ENCODE data around the gene NKX6-2. TPM values are rescaled to one million over a fixed set of nuclear protein-coding genes. Genes with fewer than 3 reads are reported as not detected.

The NKX6-2 gene
- total RNA-seq, 1 experiment from 2014 or later: not detected

- DNase-seq (ENCODE audit: low spot score): no peak
Observed at GRCh38 chr10:132813001-132813401, 27.1 kb upstream of the NKX6-2 start.

GRCh38 chr10:132812520-132812919 is 26.6 kb upstream of the NKX6-2 start:
- DNase-seq (ENCODE audit: low spot score): no peak

- DNase-seq (ENCODE audit: low spot score): no peak
Observed at GRCh38 chr10:132811891-132812481, 26.0 kb upstream of the NKX6-2 start.

DNA sequence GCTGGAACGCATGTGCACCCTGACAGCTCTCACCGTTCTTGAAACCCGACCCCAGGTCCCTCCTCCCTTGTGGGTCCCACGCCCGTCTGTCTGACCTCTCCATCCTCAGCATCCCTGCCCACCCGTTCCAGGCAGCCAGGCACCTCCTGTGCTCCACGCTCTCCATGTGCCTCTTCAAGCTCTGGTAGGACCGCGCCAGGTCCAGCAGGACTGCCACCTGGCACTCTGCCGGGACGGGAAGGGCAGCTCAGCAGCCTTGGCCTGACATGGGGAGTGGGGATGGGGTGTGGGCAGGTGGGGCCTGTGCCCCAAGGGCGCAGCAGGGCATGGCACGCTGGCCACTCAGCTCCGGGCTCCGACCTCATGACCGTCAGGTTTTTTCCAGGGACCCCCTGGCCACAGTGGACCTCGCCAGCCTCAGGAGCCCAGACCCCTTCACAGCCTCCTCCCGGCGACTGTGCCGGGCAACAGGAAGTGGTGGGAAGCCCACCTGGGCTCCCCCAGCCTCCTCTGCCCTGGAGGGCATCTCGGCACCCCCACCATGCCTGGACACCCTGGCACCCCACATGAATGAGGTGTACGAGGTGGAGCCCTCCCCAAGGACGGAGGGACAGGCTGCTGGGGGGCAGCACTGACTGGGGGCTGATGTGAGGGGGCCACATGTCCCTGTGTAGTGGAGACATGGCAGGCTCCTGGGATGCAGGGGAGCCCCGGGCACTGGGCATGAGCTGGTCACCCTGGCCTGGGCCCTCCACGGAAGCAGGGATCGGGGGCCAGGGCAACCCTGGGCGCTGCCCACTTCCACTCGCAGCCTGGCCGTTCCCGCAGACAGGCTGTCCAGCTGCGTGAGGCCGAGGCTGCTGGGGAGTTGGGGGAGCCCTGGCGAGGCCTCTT is 25.1 kb upstream of the NKX6-2 start:
- DNase-seq (ENCODE audit: low spot score): no peak

DNA sequence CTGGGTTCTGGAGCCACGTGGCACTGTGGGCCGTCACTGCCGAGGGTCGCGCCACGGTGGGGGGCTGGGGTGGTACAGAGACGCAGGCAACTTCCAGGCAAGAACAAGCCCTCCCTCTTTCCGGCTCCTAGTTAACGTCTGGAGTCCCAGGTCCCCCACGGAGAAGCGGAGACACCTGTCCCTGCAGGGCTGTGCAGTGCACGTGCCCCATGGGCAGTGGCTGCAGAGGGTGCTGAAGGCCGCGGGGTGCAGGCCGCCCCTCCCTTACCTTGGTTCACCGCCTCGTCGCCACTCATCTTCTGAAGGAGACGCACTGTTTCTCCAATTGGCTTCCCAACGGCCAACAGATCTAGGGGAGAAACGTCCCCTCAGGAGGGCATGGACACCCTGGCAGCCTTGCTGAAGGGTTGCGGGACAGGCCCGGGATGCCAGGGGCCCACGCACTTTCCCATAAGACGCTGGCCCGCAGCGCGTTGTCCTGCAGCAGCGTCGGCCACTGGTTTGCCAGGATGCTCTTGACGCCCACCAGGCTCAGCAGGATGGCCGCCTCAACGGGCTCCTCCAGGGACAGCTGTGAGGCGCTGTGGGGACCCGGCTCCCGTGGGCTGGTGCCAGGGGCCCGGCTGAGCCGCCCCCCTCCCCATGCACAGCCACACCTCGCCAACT is 24.3 kb upstream of the NKX6-2 start:
- no peak for DNase-seq (ENCODE audit: low spot score)

DNA sequence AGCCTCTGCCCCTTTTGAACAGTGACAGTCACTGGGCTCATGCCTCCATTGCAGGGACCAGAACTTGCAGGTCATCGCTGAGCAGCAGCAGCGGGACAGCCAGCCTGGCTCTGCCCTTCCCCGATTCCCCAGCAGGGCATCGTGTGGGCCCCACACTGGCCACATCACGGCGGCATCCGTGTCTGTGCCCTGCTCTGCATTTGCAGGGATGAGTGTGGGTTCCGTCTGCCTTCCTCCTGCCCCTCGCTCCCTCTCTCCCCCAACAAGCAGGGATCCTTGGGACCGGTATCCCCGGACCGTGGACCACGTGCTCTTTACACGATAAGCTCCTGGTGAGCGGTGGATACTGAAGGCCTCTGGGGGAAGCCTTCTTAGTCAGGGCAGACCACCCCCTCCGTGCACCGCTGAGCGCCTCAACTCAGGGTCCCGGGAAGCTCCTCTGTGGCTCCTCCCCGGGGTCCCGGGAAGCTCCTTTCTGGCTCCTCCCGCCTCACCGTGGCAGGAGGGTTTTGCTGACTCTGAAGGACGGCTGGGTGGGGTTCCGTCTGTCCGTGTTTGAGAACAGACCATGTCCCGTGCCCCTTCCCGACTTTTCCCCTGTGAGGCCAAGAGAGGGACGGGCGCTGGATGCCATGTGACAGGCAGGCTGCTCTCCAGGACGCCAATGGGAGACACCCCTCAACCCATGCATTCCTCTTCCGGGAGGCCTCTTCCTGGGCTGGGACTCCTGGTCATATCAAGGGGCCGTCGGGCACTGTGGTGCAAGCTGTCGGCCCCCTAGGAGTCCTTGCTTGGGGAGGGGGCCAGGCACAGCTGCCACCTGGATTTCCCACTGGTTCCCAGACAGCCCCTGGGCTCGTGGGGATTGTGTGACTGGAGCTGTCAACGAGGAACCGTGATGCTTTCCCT is 23.5 kb upstream of the NKX6-2 start:
- no peak for DNase-seq (ENCODE audit: low spot score)

DNA sequence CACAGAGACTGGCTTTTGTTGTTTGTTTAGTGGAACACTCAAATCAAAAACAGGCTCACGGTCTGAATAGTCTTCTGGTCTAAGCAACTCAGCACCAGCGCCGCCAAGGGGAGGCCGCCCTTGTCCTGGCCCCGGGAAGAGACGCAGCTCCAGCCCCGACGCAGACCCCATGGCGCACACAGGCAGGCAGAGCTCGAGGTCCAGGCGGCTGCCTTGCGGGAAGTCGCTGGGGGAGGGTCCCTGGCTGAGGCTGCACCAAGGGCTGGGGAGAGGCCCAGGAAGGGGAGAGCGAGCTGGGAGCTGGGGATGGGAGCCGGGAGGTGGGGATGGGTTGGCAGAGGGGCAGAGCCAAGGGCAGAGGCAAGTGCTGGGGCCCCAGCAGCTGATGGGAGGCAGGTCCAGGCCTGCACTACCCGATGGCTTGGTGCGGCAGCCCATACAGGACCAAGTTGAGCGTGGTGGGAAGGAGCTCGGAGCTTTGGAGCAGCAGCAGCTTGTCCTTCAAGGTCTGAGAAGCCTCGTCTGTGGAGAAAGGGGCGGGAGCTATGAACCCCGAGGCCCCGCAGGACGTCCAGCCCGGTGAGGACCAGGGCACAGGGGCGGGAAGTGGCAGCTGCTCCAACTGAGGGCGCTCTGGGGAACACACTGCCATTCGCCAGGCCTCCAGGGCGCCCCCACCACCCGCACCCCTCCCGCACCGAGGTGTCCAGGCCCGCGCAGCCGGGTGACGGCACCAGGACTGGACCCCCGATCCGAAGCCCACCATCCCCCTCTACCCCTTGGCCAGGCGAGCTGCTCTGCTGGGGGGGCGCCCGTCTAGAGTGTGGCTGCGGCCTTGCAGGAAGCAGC is 22.7 kb upstream of the NKX6-2 start:
- DNase-seq (ENCODE audit: low spot score): no peak

DNA sequence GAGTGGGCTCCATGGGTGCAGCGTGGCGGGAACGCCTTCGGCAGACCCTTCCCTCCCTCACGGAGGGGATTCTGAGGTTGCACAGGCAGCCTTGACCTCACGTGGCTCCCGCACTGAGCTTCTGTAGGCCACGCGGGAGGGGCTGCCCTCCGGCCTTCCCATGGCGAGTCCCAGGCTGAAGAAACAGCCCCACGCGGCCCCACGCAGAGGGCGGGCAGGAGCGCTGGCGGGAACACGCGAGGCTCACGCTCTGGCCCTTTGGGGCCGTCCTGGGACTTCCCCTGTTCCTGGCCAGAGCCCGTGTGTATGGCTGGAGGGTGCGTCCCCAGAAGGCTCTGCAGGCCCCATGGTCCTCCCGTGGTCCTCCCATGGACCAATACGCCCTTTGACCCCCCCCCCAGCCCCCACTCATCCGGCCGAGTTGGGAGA is 21.7 kb upstream of the NKX6-2 start:
- DNase-seq (ENCODE audit: low spot score): no peak

DNA sequence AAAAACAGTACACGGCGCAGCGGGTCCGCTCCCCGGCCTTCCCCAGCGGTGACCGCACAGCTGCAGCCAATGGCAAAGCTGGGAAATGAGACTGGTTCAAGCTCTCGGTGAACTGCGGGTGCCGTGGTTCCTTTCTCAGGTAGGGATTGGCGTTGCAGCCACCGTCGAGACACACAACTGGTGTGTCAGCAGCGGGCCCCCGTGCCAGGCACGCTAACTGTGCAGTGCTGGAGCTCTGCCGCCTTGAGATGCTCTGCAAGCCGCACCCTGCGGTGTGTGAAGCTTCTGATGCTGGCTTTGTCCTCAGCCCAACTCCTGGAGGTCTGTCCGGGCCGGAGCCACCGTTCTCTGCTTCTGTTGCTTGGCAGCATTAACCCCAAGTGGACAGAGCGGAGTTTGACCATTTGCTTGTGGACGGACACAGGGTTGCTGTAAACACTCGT is 20.6 kb upstream of the NKX6-2 start:
- DNase-seq (ENCODE audit: low spot score): no peak

DNA sequence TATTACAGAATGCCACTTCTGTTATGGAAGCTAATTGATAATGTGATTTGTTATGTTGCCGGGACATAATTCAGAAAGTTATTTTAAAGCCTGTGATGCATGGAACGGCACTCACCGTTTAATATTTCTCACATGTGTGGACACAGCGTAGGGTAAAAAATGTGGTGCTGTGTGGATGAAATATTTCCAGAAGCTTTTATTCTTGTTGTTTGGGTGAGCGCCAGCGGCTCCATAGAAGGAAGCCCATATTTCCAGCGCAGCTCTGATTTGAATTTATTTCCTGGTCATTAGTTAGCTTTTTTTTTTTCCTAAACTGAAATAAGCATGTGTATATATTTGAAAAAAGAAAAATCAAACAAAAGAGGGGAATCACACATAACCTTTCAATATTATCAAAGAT is 20.2 kb upstream of the NKX6-2 start:
- DNase-seq (ENCODE audit: low spot score): no peak

DNA sequence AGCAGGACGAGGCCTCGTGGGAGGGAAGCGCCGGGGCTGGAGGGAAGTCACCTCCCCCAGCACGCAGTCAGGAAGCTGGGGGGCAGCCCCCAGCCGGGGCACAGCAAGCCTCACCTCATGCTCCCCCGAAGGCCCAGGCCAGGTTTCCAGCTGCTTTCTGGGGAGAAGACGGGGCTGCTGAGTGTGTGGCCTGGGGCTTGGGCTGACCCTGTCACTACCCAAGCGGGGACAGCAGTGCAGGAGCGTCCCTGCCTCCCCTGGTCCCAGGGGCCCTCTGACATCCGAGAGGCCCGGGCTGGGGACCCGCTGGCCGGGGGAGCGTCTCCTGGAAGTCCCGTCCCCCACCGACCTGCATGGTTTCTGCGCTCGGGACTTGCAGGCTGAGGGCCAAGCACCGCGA is 19.7 kb upstream of the NKX6-2 start:
- DNase-seq (ENCODE audit: low spot score): no peak

- DNase-seq (ENCODE audit: low spot score): no peak
Observed at GRCh38 chr10:132804785-132805426, 19.0 kb upstream of the NKX6-2 start.

GRCh38 chr10:132804287-132804686 is 18.3 kb upstream of the NKX6-2 start:
- no peak for DNase-seq (ENCODE audit: low spot score)

GRCh38 chr10:132803416-132804210 is 17.7 kb upstream of the NKX6-2 start:
- DNase-seq (ENCODE audit: low spot score): no peak

DNA sequence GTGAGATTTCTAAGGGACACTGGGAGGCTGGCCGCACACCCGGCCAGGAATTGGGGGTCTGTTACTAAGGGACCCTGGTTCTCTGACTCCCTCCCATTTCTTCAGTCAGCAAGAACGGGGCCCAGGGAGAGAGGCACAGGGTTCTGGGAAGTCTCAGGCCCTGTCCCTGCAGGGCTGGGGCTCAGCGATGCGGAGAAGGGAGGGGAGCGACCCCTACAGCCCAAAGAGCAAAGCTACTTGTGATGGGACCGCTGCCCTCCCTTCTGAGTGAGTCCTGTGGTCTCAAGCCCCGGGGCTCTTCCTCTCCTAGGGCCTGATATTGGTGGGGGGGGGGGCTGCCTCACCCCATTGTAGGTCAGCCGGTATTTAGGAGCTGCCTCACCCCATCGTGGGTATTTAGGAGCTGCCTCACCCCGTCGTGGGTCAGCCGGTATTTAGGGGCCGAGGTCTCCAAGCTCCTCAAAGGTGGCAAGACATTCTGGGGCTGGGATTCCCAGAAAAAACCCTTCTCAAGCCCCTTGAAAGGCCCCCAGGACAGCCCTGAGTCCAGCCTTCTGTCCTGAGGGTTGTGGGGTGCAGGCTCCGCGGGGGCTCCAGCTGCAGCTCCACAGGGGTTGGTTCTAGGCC is 16.9 kb upstream of the NKX6-2 start:
- DNase-seq (ENCODE audit: low spot score): no peak

GRCh38 chr10:132802048-132802447 is 16.1 kb upstream of the NKX6-2 start:
- no peak for DNase-seq (ENCODE audit: low spot score)

DNA sequence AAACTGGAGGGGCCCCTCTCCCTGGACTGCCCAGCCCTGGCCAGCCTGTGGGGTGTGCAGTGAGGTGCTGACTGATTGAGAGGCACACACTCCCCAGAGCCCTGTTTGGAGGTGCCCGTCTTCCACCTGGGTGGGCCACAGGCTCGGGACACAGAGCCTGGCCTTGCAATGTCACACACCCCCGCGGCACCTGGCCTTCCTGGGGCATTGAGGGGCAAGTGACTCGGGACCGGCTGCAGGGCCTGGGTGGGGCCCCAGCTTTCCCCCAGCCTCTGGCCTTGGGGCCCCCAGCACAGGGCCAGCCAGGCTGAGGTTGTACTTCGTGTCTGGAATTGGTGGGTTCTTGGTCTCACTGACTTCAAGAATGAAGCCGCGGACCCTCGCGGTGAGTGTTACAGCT is 13.9 kb upstream of the NKX6-2 start:
- no peak for DNase-seq (ENCODE audit: low spot score)

DNA sequence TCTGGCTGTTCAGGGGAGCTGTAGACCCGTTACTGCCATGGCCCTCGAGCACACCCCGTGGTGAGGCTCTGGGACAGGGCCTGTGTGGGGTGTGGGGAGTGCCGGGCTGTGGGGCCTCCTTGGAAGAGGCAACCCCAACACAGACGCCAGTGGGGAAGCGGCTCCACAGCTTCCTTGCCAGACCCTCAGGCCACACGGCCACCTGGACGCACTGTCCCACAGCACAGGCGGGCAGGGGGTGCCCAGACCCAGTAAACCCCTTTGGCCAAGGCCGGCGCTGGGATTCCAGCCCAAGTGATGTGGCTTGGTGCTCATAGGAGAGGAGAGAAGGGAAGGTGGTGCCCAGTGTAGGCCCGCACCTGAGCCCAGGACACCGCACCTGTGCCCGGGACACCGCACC is 12.9 kb upstream of the NKX6-2 start:
- DNase-seq (ENCODE audit: low spot score): no peak

DNA sequence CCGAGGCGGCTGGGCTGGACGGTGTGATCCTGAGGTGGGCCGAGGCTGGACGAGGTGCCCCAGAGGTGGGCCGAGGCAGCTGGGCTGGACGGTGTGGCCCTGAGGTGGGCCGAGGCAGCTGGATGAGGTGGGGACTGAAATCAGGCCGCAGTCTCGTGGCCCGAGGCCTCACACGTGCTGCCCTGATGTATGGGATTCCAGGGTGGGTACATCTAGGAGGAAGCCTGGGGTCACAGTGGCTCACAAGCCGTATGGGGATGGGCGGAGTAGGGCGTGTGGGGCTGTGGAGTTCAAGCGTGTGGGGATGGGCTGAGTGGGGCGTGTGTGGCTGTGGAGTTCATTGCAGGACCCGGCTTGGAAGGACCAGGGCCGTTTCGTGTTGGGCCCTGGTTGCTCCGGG is 12.5 kb upstream of the NKX6-2 start:
- DNase-seq (ENCODE audit: low spot score): no peak
